IMR-90 (cell line): ENCODE measurements around the gene CLDN15. TPM values are rescaled to one million over a fixed set of nuclear protein-coding genes. Genes with fewer than 3 reads are reported as not detected.
"Not testable (repeated sequence)": the region's sequence is repeated elsewhere in the genome, so short reads cannot be mapped to it uniquely, and the experiment has no call there.

ENCODE experiments used
- ATAC-seq: fragments of 200-7000 bp; cut with Tn5 transposase; 2 replicates; pipeline ENCODE4 v1.9.1; 2020; ENCODE audit warnings: low read depth, mild to moderate bottlenecking, moderate library complexity
- BruUV-seq: library from RNA; stranded (reverse); fragments of 400-500 nt; replicated peaks from 2 replicates; lab custom pipeline; 2021; lab: Mats Ljungman, UMichigan
- CTCF ChIA-PET: fragments of 300-600 bp; formaldehyde crosslinking; extraction: SDS; loops from one replicate; lab custom pipeline; 2021; ENCODE audit warnings: antibody characterized with exemption; lab: Yijun Ruan, JAX
- POLR2A ChIA-PET: fragments of 300-600 bp; sonication (Branson Sonifier 250); formaldehyde crosslinking; loops from one replicate; lab custom pipeline; 2022; ENCODE audit warnings: antibody characterized with exemption; ENCODE audit not compliant: unreplicated experiment; lab: Charles Lee
- DNase-seq: peaks from one replicate; pipeline ENCODE4 v3.0.0; 2013
- H2AFZ ChIP-seq: replicated peaks from 2 replicates; pipeline ENCODE3; 2013; ENCODE audit warnings: low read length, mild to moderate bottlenecking; ENCODE audit not compliant: poor library complexity
- H2AK5ac ChIP-seq: 2 replicates; pipeline ENCODE4 v1.6.1; 2013; ENCODE audit warnings: low read depth, low read length, inconsistent platforms
- H2AK9ac ChIP-seq: replicated peaks from 2 replicates; pipeline ENCODE3; 2013; ENCODE audit warnings: mild to moderate bottlenecking, low read depth, low read length, moderate library complexity; ENCODE audit not compliant: poor library complexity
- H2BK120ac ChIP-seq: 2 replicates; pipeline ENCODE4 v1.6.1; 2013; ENCODE audit warnings: low read depth, low read length, inconsistent platforms
- H2BK15ac ChIP-seq: 3 replicates; pipeline ENCODE4 v1.6.1; 2013; ENCODE audit warnings: low read depth, low read length, inconsistent platforms
- H2BK20ac ChIP-seq: 2 replicates; pipeline ENCODE4 v1.6.1; 2013; ENCODE audit warnings: low read depth, mild to moderate bottlenecking, inconsistent platforms, low read length, moderate library complexity
- H2BK5ac ChIP-seq: 2 replicates; pipeline ENCODE4 v1.6.1; 2013; ENCODE audit warnings: mild to moderate bottlenecking, low read depth, low read length, inconsistent platforms; ENCODE audit not compliant: poor library complexity, severe bottlenecking
- H3K14ac ChIP-seq: replicated peaks from 2 replicates; pipeline ENCODE4 v1.6.1; 2013; ENCODE audit warnings: low read depth, low read length, inconsistent platforms
- H3K18ac ChIP-seq: 2 replicates; pipeline ENCODE4 v1.6.1; 2013; ENCODE audit warnings: low read depth, low read length, control low read depth
- H3K23ac ChIP-seq: 2 replicates; pipeline ENCODE4 v1.6.1; 2013; ENCODE audit warnings: low read depth, low read length, inconsistent platforms
- H3K27ac ChIP-seq: 2 replicates; pipeline ENCODE4 v1.5.1; 2013; ENCODE audit warnings: mild to moderate bottlenecking, control low read depth, low read length; ENCODE audit not compliant: insufficient read depth
- H3K27me3 ChIP-seq: 2 replicates; pipeline ENCODE4 v1.6.1; 2013; ENCODE audit warnings: low read length; ENCODE audit not compliant: control insufficient read depth, insufficient read depth
- H3K36me3 ChIP-seq: 2 replicates; pipeline ENCODE4 v1.6.1; 2013; ENCODE audit warnings: low read length, mixed read lengths; ENCODE audit not compliant: control insufficient read depth, insufficient read depth
- H3K4ac ChIP-seq: 2 replicates; pipeline ENCODE4 v1.6.1; 2013; ENCODE audit warnings: low read depth, low read length, inconsistent platforms
- H3K4me1 ChIP-seq: 2 replicates; pipeline ENCODE4 v1.6.1; 2013; ENCODE audit warnings: low read length, mixed read lengths; ENCODE audit not compliant: control insufficient read depth, insufficient read depth
- H3K4me2 ChIP-seq: 2 replicates; pipeline ENCODE4 v1.6.1; 2013; ENCODE audit warnings: low read depth, mild to moderate bottlenecking, control low read depth, low read length, moderate library complexity
- H3K4me3 ChIP-seq: 2 replicates; pipeline ENCODE4 v1.5.1; 2013; ENCODE audit warnings: low read depth, mild to moderate bottlenecking, control low read depth, low read length, moderate library complexity; ENCODE audit not compliant: insufficient read depth
- H3K56ac ChIP-seq: 2 replicates; pipeline ENCODE4 v1.6.1; 2013; ENCODE audit warnings: low read length, inconsistent platforms; ENCODE audit not compliant: insufficient read depth; ENCODE audit errors: extremely low read depth
- H3K79me1 ChIP-seq, 2 experiments: 2 replicates each; pipeline ENCODE4 v1.6.1; 2013; ENCODE audit warnings: low read length in 2 of 2, inconsistent platforms in 1 of 2, low read depth in 1 of 2
- H3K9ac ChIP-seq: 2 replicates; pipeline ENCODE4 v1.6.1; 2013; ENCODE audit warnings: low read depth, low read length, control low read depth
- H3K9me1 ChIP-seq: 2 replicates; pipeline ENCODE4 v1.6.1; 2013; ENCODE audit warnings: low read length, inconsistent platforms; ENCODE audit not compliant: insufficient read depth
- H3K9me3 ChIP-seq: 2 replicates; pipeline ENCODE4 v1.6.1; 2013; ENCODE audit warnings: low read length; ENCODE audit not compliant: control insufficient read depth, insufficient read depth
- H4K20me1 ChIP-seq: 2 replicates; pipeline ENCODE4 v1.6.1; 2013; ENCODE audit warnings: low read length, inconsistent platforms; ENCODE audit not compliant: insufficient read depth
- H4K5ac ChIP-seq: 2 replicates; pipeline ENCODE4 v1.6.1; 2013; ENCODE audit warnings: mild to moderate bottlenecking, low read depth, low read length, control low read depth
- H4K8ac ChIP-seq, 2 experiments: 2 replicates each; pipeline ENCODE4 v1.6.1; 2013; ENCODE audit warnings: low read depth in 2 of 2, low read length in 2 of 2, control low read depth in 1 of 2, inconsistent platforms in 1 of 2
- H4K91ac ChIP-seq: 2 replicates; pipeline ENCODE4 v1.6.1; 2013; ENCODE audit warnings: low read depth, low read length, inconsistent platforms; ENCODE audit not compliant: insufficient read depth
- POLR2A ChIP-seq: IDR thresholded peaks from 2 replicates; pipeline ENCODE4 v1.6.1; 2012; ENCODE audit warnings: mild to moderate bottlenecking, low read depth, low read length
- WGBS, 2 experiments: methylation state at CpG; one replicate each; pipeline versions ENCODE4 v1.1.5 to v1.1.7; 2013; ENCODE audit warnings: missing lambda C conversion rate in 2 of 2; ENCODE audit not compliant: insufficient read length in 1 of 2; ENCODE audit errors: extremely low coverage in 2 of 2; 5-methylcytosine and 5-hydroxymethylcytosine counted together
- dilution Hi-C: fragments of 300-500 bp; cut with HindIII; formaldehyde crosslinking; loops from one replicate; pipeline ENCODE4 v1.14.3; 2018; ENCODE audit warnings: low sequenced_read_pairs; ENCODE audit not compliant: unreplicated experiment
- in situ Hi-C: fragments of 300-500 bp; cut with MboI; formaldehyde crosslinking; loops from 3 replicates; pipeline ENCODE4 v1.14.3; 2019; ENCODE audit warnings: low sequenced_read_pairs, inconsistent platforms, mixed read lengths
- intact Hi-C: fragments of 100-400 bp; cut with micrococcal nuclease; formaldehyde crosslinking; loops from 2 replicates; pipeline ENCODE4 v1.10.0; 2022
- polyA plus RNA-seq, 3 experiments: library from polyadenylated mRNA; depleted of rRNA; stranded (reverse); fragments of >200 nt; gene quantifications; 2 replicates each; pipeline ENCODE4 v1.2.3, GENCODE V29; 2012; ENCODE audit warnings: low replicate concordance in 1 of 3
- total RNA-seq: library from RNA; depleted of rRNA; stranded (reverse); fragments of >200 nt; gene quantifications from 2 replicates; pipeline ENCODE4 v1.2.3, GENCODE V29; 2012
- TF ChIP-seq, protein P1 (sequence below): fragments of 150-350 bp; IDR thresholded peaks from 2 replicates; pipeline ENCODE4 v1.6.1; 2017; ENCODE audit warnings: mild to moderate bottlenecking, antibody characterized with exemption, low read length, low read depth

The CLDN15 gene
- total and polyA plus RNA-seq, 2 of the 4 experiments (the other 2 are of a cell fraction) = 0.72 to 5.4 TPM

DNA sequence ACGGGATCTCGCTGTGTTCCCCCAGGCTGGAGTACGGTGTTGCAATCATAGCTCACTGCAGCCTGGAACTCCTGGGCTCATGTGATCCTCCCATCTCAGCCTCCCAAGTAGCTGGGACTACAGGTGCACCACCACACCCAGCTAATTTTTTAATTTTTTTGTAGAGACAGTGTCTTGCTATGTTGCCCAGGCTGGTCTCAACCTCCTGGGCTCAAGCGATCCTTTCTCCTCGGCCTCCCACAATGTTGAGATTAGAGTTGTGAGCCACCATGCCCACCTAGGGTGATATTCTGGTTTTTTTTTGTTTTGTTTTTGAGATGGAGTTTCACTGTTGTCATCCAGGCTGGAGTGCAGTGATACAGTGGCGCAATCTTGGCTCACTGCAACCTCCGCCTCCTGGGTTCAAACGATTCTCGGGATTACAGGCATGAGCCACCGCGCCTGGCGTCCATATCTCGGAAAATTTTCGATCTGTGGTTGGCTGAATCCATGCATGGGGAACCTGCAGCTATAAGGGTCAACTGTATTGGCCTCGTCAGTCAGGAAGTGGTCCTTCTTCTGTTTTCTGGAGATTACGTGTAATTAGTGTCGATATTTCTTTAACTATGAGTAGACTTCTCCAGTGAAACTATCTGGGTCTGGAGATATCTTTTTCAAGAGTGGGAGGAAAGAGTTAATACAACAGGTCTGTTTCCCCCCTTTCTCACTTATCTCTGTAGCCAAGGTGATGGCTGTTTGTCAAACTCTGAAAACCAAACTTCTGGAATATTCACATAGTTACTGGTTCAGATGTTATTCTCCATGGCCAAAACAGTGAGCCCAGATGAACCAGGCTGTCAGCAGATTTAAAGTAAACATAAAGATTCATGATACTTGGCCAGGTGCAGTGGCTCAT is 28.3 kb upstream of the CLDN15 start (continued):
- TF ChIP-seq, protein P1, sequence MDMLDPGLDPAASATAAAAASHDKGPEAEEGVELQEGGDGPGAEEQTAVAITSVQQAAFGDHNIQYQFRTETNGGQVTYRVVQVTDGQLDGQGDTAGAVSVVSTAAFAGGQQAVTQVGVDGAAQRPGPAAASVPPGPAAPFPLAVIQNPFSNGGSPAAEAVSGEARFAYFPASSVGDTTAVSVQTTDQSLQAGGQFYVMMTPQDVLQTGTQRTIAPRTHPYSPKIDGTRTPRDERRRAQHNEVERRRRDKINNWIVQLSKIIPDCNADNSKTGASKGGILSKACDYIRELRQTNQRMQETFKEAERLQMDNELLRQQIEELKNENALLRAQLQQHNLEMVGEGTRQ = no peak
- TF ChIP-seq POLR2A = no peak

DNA sequence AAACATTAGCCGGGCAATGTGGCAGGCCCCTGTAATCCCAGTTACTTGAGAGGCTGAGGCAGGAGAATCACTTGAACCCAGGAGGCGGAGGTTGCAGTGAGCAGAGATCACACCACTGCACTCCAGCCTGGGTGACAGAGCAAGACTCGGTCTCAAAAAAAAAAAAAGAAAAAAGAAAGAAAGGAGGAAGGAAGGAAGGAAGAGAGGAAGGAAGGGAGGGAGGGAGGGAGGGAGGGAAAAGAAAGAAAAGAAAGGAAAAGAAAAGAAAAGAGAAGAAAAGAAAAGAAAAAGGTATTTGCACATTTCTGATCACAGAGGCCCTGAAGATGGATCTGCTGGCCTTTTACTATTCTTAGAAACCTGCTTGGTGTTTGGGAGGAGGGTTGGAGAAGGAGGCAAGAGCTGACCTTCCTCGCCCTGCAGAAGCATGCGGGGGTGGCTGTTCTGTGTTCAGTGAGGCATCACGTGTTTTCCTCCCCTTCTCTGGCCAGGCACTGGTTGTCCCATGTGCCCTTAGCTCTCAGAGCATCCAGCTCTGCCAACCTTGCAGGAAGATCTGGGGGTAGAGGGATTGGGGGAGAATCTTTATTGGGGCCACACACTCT is 26.6 kb upstream of the CLDN15 start:
- H2BK120ac ChIP-seq, H3K36me3 ChIP-seq, H3K9me1 ChIP-seq, H3K4me3 ChIP-seq, H2BK5ac ChIP-seq, BruUV-seq, H3K4me1 ChIP-seq, in situ Hi-C loops, H3K18ac ChIP-seq, CTCF ChIA-PET, H3K4me2 ChIP-seq, H3K4ac ChIP-seq, H2BK15ac ChIP-seq, H3K27ac ChIP-seq, dilution Hi-C loops, H4K8ac ChIP-seq, H3K56ac ChIP-seq, H2BK20ac ChIP-seq, POLR2A ChIA-PET, H3K9me3 ChIP-seq, H4K5ac ChIP-seq, H2AK5ac ChIP-seq, H3K23ac ChIP-seq, intact Hi-C loops, H3K14ac ChIP-seq, H3K79me1 ChIP-seq, H4K91ac ChIP-seq, H4K20me1 ChIP-seq, H3K9ac ChIP-seq: not testable (repeated sequence)
- peaks cover 13% of the 10 kb centered on the region for H3K27me3 ChIP-seq
- ATAC-seq (peak; percentile 44; the same call in 1 of the 2 replicates), DNase-seq (peak; percentile 10)
- TF ChIP-seq, protein P1 = peak; percentile 40; the same call in 1 of the 2 replicates
- H2AFZ ChIP-seq = peak overlapping the region; percentile 43
- 50% methylated on average over 2 of the region's 6 CpGs; no CpG with 5 or more reads in 1 of the 2 experiments for WGBS, 2 experiments
- peak overlapping the region; percentile 16 for H2AK9ac ChIP-seq
